Sigmoid colon (tissue), 7 donors: ENCODE measurements around the gene FLNB. TPM values are rescaled to one million over a fixed set of nuclear protein-coding genes. Genes with fewer than 3 reads are reported as not detected.
A peak's percentile ranks its signal among the peaks of the same experiment; 100 is the strongest.

Source experiments
- DNase-seq: peaks from one replicate; pipeline ENCODE4 v3.0.0-alpha.2; 2019
- H3K27ac ChIP-seq, 4 donors: fragments of 200-600 bp; sonication (generic); one replicate each; pipeline ENCODE4 v1.5.1; 2016 to 2019; ENCODE audit warnings: mild to moderate bottlenecking in 1 of 4
- H3K27me3 ChIP-seq, 3 donors: fragments of 200-600 bp; sonication (generic); one replicate each; pipeline ENCODE4 v1.5.1; 2019; ENCODE audit warnings: mild to moderate bottlenecking in 1 of 3
- H3K36me3 ChIP-seq, 4 donors: fragments of 200-600 bp; sonication (generic); one replicate each; pipeline ENCODE4 v1.5.1; 2016 to 2019
- H3K4me1 ChIP-seq, 4 donors: fragments of 200-600 bp; sonication (generic); one replicate each; pipeline ENCODE4 v1.5.1; 2017 to 2019
- H3K4me3 ChIP-seq, 4 donors: fragments of 200-600 bp; sonication (generic); one replicate each; pipeline ENCODE4 v1.5.1; 2017 to 2019; ENCODE audit warnings: mild to moderate bottlenecking in 2 of 4, moderate library complexity in 1 of 4
- H3K9me3 ChIP-seq, 4 donors: fragments of 200-600 bp in 3 of 4; sonication (generic) in 3 of 4; one replicate each; pipeline versions ENCODE4 v1.5.1 to v1.6.1; 2013 to 2019
- CTCF ChIP-seq, 4 experiments: fragments of 450-650 bp in 3 of 4; fragments of 200-600 bp in 1 of 4; IDR thresholded peaks; one replicate each; pipeline ENCODE4 v1.5.1; 2016 to 2019; ENCODE audit warnings: antibody characterized with exemption in 4 of 4, mild to moderate bottlenecking in 3 of 4, moderate library complexity in 2 of 4
- EP300 ChIP-seq, 4 donors: sonication (generic); formaldehyde crosslinking; IDR thresholded peaks; one replicate each; pipeline ENCODE4 v1.6.1; 2017; ENCODE audit warnings: antibody characterized with exemption in 4 of 4
- POLR2A ChIP-seq, 2 donors: fragments of 450-650 bp; IDR thresholded peaks; one replicate each; pipeline ENCODE4 v1.6.1; 2016; ENCODE audit warnings: antibody characterized with exemption in 2 of 2, mild to moderate bottlenecking in 2 of 2, moderate library complexity in 2 of 2
- POLR2AphosphoS5 ChIP-seq, 4 donors: sonication (generic); formaldehyde crosslinking; IDR thresholded peaks; one replicate each; pipeline ENCODE4 v1.6.1; 2017; ENCODE audit warnings: antibody characterized with exemption in 4 of 4
- WGBS, 2 donors: extraction: QIAGEN DNeasy Blood & Tissue Kit; methylation state at CpG; one replicate each; pipeline ENCODE4 v1.1.7; 2013; 5-methylcytosine and 5-hydroxymethylcytosine counted together
- intact Hi-C: fragments of 100-400 bp; cut with DNase I; formaldehyde crosslinking; loops from one replicate; pipeline ENCODE4 v1.15.1; 2023
- polyA plus RNA-seq, 3 donors: library from polyadenylated mRNA; stranded (reverse); fragments of 200-250 nt; gene quantifications; one replicate each; pipeline ENCODE4 v1.2.3, GENCODE V29; 2013
- total RNA-seq, 4 donors: library from RNA; depleted of rRNA; stranded (reverse); fragments of >200 nt; gene quantifications; one replicate each; pipeline ENCODE4 v1.1.0, GENCODE V29; 2016
- donor health status: healthy with polysubstance abuse.
- donor health status: Bipolar disorder and iron deficiency.
- donor health status: healthy.

FLNB gene
- total and polyA plus RNA-seq, 7 donors: 51.7 to 277 (median 109) TPM

DNA sequence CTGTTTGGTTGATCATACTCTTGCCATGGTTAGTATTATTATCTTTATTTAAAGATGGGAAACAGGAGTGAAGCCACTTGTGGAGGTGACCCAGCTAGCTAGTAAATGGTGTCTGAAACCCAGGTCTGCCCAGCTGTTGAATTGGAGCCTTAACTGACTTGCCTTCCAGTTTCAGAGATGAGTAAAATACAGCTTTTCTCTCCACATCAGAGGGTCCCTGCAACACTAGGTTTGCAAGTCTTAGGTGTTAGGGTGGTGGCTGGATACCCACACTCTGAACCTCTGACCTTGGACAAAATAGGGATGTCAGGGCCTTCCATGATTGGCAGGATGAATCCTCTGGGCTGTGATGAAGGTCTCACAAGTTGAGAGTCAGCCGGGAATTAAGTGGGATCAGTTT lies 4.1 kb downstream of the FLNB start:
- Histone ChIP-seq H3K4me3 (peak overlapping the region in 1 of 4 donors; percentile 68), H3K9me3 (no peaks in the 10 kb centered on the region), H3K27ac (peak overlapping the region; percentile 86 to 93 (median 88)), H3K27me3 (no peaks in the 10 kb centered on the region), H3K4me1 (peaks cover 0 to 80% (median 72%) of the 10 kb centered on the region in 4 donors), H3K36me3 (no peaks in the 10 kb centered on the region)
- DNase-seq: no peak
- WGBS, 2 donors: 86 to 90% methylated on average over 1 of the region's 1 CpG
- TF ChIP-seq POLR2AphosphoS5 (IDR thresholded peaks at IDR 0.05) (no peak), EP300 (IDR thresholded peaks at IDR 0.05) (no peak), POLR2A (IDR thresholded peaks at IDR 0.05) (no peak), CTCF (IDR thresholded peaks at IDR 0.05) (no peak)
- intact Hi-C loops: no loop called here

DNA sequence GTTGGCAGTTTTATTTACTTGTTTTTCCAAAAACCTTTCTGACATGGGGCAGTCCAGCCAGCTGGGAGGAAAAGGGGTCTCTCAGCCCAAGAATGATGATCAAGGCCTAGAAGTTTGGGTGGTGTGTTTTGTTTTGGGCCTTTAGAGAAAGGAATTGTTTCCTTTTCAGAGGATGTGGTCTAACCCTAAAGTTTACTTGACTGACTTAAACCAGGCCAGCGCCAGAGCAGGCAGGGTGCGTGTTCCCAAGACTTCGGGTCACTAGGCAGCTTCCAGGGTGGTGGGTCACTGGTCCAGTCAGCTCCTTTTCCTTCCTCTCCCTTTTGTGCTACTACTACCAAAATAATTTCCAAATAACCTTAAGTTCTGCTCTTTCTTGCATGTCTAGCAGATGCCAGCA lies 4.9 kb downstream of the FLNB start:
- Histone ChIP-seq H3K4me3 (peak overlapping the region in 1 of 4 donors; percentile 1), H3K4me1 (peaks cover 0 to 81% (median 74%) of the 10 kb centered on the region in 4 donors), H3K36me3 (no peaks in the 10 kb centered on the region), H3K27me3 (no peaks in the 10 kb centered on the region), H3K27ac (peak overlapping the region; percentile 86 to 93 (median 88)), H3K9me3 (no peaks in the 10 kb centered on the region)
- 63 to 80% methylated on average over 3 of the region's 3 CpGs for WGBS, 2 donors
- intact Hi-C loops: no loop called here
- no peak for DNase-seq
- TF ChIP-seq POLR2A (IDR thresholded peaks at IDR 0.05): no peak
- TF ChIP-seq POLR2AphosphoS5 (IDR thresholded peaks at IDR 0.05): no peak
- TF ChIP-seq CTCF (IDR thresholded peaks at IDR 0.05): no peak
- TF ChIP-seq EP300 (IDR thresholded peaks at IDR 0.05): no peak

DNA sequence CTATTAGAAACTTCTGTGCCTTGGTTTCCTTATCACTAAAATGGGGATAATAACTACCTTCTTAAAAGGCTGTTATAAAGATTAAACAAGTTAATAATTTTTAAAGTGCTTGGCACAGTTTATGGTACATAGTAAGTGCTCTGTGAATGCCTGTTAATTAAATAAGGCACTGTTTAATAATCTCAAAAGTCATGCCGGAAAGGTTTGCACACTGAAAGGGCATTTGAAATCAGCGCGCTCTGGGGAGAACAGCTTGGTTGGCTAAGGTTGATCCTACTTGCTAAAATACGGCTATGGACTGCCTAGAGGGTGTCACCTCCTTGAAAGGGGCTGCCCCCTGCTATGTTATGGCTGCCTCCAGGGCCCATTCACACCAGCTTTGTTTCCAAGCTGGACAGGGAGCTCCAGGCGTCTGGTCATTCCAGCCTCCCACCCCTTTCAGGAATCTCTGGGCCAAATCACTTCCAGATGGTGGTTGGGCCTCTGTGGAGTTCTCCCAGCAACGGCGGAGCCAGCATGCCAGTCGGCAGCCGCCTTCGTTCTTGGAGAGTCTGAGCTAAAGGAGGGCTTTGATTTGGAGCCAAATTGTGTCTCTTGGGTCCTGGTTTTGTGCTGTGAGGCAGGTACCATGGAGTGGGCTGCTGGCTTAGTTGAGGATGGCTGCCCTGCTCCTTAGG lies 5.9 kb downstream of the FLNB start:
- H3K36me3 ChIP-seq: no peaks in the 10 kb centered on the region
- DNase-seq: peak; percentile 80
- H3K27ac ChIP-seq: peak overlapping the region; percentile 86 to 93 (median 88)
- TF ChIP-seq POLR2AphosphoS5 (IDR thresholded peaks at IDR 0.05): peak in 3 of 4 donors; percentile 25 to 56 (median 38)
- no peak for TF ChIP-seq CTCF (IDR thresholded peaks at IDR 0.05)
- no peaks in the 10 kb centered on the region for H3K9me3 ChIP-seq
- peak overlapping the region in 2 of 4 donors; percentile 1 to 14 for H3K4me3 ChIP-seq
- H3K27me3 ChIP-seq: no peaks in the 10 kb centered on the region
- WGBS, 2 donors: 78 to 85% methylated on average over 10 of the region's 10 CpGs
- H3K4me1 ChIP-seq: peaks cover 0 to 90% (median 84%) of the 10 kb centered on the region in 4 donors
- intact Hi-C loops: no loop called here

GRCh38 chr3:58015520-58015915 lies 7.3 kb downstream of the FLNB start:
- Histone ChIP-seq H3K36me3 (no peaks in the 10 kb centered on the region), H3K4me3 (no peak overlapping the region), H3K27me3 (no peaks in the 10 kb centered on the region), H3K9me3 (no peaks in the 10 kb centered on the region), H3K27ac (peak overlapping the region; percentile 86 to 93 (median 88)), H3K4me1 (peaks cover 0 to 98% (median 92%) of the 10 kb centered on the region in 4 donors)
- intact Hi-C loops: no loop called here
- no peak for DNase-seq
- no peak for TF ChIP-seq CTCF (IDR thresholded peaks at IDR 0.05)
- no peak for TF ChIP-seq POLR2A (IDR thresholded peaks at IDR 0.05)
- TF ChIP-seq POLR2AphosphoS5 (IDR thresholded peaks at IDR 0.05): no peak
- no peak for TF ChIP-seq EP300 (IDR thresholded peaks at IDR 0.05)
- 40 to 77% methylated on average over 3 of the region's 3 CpGs for WGBS, 2 donors
